ENCODE measurements around the gene MRC2.

MRC2 gene

DNA sequence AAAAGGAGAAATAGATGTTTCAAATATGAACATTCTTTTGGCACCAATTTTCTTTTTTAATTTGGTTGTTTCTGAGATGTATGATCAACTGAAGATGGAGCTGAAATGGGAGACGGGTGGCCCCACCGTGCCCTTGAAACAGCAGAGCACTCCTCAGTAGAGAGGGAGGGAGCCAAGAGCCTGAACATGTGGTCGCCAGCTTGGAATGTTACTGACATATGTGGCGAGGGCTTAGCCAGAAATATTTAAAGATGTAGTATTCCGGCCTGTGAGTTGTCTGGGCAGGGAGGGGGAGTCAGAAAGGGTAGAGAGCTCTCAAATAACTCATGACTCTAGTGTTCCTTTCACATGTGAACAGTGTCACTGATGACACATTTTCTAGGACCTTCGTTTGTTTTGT is 13.3 kb upstream of the MRC2 start:
- in situ Hi-C loops (cut with MboI; ENCODE audit: low pct_unique_long_range_greater_than_20kb, low sequenced_read_pairs, unreplicated experiment) = no loop called here
- TF ChIP-seq, protein P1, sequence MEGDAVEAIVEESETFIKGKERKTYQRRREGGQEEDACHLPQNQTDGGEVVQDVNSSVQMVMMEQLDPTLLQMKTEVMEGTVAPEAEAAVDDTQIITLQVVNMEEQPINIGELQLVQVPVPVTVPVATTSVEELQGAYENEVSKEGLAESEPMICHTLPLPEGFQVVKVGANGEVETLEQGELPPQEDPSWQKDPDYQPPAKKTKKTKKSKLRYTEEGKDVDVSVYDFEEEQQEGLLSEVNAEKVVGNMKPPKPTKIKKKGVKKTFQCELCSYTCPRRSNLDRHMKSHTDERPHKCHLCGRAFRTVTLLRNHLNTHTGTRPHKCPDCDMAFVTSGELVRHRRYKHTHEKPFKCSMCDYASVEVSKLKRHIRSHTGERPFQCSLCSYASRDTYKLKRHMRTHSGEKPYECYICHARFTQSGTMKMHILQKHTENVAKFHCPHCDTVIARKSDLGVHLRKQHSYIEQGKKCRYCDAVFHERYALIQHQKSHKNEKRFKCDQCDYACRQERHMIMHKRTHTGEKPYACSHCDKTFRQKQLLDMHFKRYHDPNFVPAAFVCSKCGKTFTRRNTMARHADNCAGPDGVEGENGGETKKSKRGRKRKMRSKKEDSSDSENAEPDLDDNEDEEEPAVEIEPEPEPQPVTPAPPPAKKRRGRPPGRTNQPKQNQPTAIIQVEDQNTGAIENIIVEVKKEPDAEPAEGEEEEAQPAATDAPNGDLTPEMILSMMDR (IDR thresholded peaks at IDR 0.05; ENCODE audit: extremely low read depth, insufficient read depth, missing control alignments) = no peak
- no peak for DNase-seq (ENCODE audit: low spot score)

DNA sequence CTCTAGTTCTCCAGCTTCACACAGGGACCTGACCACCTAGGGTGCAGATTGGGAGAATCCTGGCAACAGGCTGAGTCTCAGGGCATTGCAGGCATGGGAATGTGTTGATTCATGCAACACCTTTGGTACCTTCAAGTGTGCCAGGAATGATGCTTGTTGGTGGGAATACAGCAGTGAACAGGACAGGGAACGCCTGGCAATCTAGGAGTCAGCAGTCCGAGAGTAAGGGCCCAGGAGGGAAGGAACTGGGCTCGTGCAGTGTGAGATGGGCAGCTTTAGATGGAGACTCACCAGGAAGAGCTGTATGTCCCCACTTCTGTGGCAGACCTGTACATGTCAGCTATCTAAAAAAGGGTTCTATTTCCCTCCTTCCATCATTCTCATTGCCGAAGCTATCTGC is 12.0 kb upstream of the MRC2 start:
- no peak for DNase-seq (ENCODE audit: low spot score)
- TF ChIP-seq, protein P1 (IDR thresholded peaks at IDR 0.05; ENCODE audit: extremely low read depth, insufficient read depth, missing control alignments) = no peak

DNA sequence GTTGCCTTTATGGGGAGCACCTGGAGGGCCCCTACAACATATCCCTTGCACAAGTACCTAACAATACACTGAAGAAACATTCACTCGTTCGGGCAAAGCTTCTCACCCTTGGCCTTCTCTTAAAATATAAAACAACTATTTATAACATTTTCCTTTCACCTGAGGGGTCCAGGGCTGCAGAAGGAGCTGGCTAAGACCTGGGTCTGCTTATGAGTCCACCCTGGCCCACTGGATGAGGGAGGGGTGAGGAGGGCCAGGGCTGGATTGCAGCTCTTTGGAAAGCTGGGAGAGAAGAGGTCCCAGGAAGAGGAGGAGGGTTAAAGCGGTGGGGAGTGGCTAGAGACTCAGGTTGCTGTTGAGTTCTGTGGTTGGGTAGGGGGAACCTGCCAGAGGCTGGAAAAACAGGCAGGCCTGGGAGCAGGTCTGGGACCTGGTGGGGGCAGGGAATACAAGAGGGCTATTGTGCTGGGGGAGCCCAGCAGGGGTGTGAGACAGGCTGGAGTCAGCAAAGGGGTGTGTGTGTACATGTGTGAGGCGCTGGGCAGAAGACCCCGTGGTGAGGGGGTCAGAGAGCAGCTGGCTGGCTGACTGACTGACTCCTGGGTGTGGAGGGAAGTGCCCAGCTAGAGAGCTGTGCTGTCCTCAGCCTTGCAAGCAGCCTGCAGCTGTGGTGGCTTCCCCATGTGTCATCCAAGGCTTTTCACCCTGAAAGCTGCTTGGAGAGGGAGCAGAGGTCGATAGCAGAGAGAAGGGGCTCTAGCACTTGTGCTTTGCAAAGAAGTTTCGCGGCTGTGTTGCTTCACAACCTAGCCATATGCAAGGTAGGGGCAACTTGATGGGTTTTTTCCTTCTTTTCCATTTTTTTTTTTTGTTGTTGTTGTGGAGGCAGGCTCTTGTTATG is 10.2 kb upstream of the MRC2 start:
- TF ChIP-seq, protein P1 (IDR thresholded peaks at IDR 0.05; ENCODE audit: extremely low read depth, insufficient read depth, missing control alignments) = no peak
- in situ Hi-C loops (cut with MboI; ENCODE audit: low pct_unique_long_range_greater_than_20kb, low sequenced_read_pairs, unreplicated experiment) = no loop called here
- DNase-seq (ENCODE audit: low spot score) = no peak

More for the DNA sequence above, 12.0 kb upstream of the MRC2 start:
- in situ Hi-C loops (cut with MboI; ENCODE audit: low pct_unique_long_range_greater_than_20kb, low sequenced_read_pairs, unreplicated experiment) = no loop called here

DNA sequence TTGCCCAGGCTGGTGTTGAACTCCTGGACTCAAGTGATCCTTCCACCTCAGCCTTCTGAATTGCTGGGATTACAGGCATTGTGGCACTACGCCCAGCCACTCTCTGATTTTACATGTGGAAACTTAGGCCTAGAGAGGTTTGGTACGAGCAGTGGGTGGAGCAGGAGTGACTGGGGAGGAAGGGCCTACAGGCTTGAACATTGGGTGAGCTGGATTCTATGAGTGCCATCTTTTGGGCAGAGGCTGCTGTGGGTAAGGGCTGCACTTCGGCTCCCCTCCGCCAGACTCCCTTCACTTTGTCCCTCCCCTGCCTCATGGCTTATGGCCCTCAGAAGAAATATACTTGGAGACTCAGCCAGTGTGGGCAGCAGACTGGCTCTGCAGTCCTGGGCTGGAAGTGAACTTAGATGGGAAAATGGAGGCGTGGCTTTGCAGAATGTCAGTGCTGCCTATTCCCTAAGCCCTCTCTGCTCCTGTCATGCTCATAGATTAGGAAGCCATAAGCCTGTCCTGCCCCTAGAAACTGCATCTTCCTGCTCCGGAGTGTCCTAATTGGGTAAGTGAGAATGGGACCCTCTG is 9.5 kb upstream of the MRC2 start:
- in situ Hi-C loops (cut with MboI; ENCODE audit: low pct_unique_long_range_greater_than_20kb, low sequenced_read_pairs, unreplicated experiment) = no loop called here
- TF ChIP-seq, protein P1 (IDR thresholded peaks at IDR 0.05; ENCODE audit: extremely low read depth, insufficient read depth, missing control alignments) = no peak
- DNase-seq (ENCODE audit: low spot score) = no peak

DNA sequence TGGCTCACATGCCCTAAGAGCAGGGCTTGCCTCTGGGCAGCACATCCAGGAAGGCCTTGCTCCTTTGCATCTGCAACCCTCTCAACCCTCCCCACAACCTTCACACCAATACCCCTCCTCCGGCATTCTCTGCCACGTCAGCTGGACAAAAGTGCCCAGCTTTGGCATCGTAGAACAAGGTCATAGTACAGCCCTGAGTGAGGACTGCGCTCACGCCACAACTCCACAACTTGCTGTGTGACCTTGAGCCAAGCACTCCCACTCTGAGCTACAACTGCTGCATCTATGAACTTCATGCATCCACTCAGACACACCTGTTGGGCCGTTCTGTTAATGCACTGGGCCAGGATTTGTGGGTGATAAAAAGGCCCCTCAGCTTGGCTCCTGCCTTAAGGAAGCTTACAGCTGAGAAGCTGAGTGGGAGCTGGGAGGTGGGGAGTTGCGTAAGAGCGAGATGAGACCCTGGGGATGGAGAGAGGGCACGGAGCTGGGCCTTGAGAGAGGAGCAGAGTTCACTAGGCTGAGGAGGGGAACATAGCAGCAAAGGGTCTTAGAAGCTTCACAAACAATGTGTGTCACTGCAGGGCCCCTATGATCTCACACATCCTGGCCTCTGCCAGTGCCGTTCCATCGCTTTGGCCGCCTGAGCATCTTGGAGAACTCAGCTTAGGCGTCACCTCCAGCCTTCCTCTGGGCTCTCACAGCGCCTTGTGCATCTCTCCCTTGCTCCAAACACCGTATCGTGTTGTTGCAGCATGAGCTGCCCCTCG is 8.6 kb upstream of the MRC2 start:
- no peak for DNase-seq (ENCODE audit: low spot score)
- in situ Hi-C loops (cut with MboI; ENCODE audit: low pct_unique_long_range_greater_than_20kb, low sequenced_read_pairs, unreplicated experiment) = no loop called here
- TF ChIP-seq, protein P1 (IDR thresholded peaks at IDR 0.05; ENCODE audit: extremely low read depth, insufficient read depth, missing control alignments) = no peak

DNA sequence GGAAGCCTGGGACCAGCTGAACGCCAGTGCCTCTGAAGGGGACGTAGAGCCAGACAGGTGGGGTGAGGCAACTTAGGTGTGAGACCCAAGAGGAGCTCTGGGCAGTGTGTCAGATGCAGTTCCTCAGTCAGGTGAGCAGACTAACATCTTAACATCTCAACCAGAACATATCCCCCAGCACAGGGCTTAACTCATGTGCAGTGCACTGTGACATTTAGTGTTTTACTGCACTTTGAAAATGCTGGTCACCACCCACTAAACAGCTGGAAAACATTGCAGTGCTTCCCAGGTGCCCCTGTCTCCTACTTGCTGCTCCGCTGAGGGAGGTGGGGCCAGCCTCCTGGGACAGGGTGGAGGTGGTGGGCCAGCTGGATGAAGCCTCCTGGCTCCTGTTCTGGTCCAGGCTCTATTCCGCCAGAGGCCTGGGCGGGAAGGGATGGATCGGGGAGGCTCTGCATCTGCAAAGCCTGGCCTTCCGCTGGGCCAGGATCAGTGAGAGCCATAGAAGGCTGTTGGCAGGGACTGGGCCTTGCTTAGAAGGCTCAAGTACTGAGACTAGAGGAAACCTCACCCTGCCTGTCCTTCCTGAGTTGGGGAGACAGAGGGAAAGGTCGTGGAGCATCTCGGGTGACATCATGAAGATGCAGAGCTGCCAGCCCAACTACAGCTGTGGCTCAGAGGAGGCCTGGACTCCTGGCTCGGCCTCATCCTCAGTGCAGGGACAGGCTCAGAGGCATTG is 7.9 kb upstream of the MRC2 start:
- TF ChIP-seq, protein P1 (IDR thresholded peaks at IDR 0.05; ENCODE audit: extremely low read depth, insufficient read depth, missing control alignments) = no peak

More for the DNA sequence above, 7.9 kb upstream of the MRC2 start:
- in situ Hi-C loops (cut with MboI; ENCODE audit: low pct_unique_long_range_greater_than_20kb, low sequenced_read_pairs, unreplicated experiment) = no loop called here
- no peak for DNase-seq (ENCODE audit: low spot score)
